Measurements from ENCODE around the gene FAM3D.

FAM3D gene

DNA sequence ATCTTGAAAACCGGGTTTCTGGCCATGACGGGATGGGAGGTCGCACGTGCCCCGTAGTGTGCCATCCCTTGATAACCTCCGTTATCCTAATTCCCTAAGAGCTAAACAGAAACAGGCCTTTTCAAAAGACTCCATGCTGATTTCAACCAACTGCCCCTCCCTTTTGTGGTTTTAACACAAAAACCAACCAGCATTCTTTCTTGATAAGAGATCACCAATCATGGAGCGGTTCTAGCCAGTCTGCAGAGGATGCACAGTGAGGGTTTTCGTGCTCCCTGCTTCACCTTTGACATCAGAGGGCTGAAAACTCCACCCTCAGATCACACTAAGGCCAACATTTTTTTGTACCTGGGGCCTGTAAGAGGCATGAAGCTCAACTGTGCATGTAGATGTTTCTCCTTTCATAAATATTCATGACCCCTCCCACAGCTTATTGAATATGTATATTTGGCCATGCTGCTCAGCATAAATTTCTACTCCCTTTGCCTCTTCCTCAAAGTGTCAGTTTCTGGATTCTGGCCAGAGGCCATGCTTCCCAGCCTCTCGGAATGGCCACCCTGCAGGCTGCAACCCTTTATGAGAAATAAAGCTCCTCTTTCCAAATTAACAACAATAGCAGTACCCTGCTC, 41.3 kb downstream of the FAM3D start:
- DNase-seq, result no peak

DNA sequence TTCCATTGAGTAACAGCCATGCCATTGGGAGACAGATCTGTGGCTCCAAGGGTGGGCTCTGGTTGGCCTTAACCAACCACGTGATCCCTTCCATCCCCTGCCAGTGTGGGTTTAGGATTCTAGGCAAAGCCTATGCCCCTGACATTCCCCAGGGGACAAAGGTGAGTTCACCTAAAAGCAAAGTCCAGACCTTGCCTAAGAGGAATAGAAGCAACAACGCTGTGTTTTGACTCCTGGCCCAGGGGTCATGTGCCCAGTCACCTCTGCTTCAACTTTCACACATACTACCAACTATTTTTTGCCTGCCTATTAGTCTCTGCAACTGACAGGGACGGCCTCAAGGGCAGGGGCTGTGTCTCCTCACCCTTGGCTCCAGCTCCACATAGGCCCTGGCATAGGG, 42.0 kb downstream of the FAM3D start:
- no peak for DNase-seq

DNA sequence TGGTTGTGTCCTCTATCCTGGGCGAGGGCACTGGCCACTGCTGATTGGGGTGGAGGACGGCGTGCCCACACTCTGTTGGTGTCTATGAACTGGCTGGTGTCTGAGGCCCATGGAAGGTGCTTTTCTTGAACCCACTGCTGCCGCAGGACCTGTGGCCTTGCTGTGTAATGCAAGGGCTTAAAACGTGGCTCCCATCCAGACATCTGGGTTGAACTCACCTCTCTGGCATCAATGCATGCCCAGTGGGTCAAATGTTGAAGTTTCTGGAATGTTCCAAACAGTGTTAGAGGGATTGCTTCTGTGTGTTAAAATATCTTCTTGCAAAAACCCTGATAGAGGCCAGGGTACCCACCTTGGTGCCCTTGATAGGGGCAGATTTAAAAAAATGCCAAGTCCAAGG, 42.6 kb downstream of the FAM3D start:
- DNase-seq, result no peak

DNA sequence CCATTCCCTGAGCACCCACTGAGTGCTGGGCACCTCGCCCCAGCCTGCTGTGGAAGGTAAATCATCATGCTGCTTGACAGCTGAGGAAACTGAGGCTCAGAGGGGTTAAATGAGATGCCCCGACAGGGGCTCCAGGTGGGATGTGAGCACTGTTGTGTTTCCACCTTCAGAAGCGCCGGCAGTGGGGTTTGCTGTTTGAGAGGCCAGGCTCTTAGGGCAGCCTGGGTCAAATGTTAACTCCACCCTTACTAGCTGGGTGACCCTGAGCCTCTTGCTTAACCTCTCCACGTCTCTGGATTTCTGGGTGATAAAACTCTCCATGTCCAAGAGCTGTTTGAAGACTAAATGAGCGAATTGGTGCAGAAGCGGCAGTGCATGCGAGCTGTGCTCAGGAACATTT, 43.1 kb downstream of the FAM3D start:
- DNase-seq, result no peak

DNA sequence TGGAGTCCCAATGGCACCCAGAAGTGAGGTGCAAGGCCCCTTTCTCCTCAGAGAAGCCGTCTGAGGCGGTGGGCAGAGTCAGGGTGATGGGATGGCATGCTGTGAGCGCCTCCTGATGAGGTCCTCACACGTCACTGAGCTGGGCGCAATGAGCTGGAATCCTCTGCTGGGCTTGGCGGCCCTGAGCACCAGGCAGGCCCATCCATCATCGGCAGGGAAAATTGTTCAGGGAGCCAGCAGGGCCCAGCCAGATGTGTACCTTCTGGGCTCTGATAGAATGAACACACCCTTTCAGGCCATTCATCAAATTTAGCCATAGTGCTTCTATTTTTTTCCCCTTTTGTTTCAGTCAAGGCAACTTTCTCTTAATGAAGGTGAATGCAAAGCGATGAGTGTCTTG, 43.7 kb downstream of the FAM3D start:
- DNase-seq, result no peak

DNA sequence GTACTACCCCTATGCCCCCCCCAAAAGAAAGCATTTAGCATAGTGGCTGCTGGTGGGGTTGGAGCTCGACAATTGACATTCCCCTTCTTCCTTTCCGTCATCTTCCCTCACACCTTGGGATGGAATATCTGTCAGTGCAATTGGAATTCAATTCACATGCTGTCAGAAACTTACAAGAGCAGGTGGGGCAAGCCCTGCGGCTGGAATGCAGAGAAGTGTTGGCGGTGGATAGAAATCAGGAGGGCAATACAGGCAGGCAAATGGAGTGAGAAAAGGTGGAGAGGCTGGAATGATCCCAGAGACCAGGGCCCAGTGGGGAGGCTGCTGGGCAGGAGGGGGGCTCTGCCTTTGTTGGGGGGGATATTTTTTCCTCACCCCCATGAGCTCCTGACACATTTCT, 44.1 kb downstream of the FAM3D start:
- no peak for DNase-seq

DNA sequence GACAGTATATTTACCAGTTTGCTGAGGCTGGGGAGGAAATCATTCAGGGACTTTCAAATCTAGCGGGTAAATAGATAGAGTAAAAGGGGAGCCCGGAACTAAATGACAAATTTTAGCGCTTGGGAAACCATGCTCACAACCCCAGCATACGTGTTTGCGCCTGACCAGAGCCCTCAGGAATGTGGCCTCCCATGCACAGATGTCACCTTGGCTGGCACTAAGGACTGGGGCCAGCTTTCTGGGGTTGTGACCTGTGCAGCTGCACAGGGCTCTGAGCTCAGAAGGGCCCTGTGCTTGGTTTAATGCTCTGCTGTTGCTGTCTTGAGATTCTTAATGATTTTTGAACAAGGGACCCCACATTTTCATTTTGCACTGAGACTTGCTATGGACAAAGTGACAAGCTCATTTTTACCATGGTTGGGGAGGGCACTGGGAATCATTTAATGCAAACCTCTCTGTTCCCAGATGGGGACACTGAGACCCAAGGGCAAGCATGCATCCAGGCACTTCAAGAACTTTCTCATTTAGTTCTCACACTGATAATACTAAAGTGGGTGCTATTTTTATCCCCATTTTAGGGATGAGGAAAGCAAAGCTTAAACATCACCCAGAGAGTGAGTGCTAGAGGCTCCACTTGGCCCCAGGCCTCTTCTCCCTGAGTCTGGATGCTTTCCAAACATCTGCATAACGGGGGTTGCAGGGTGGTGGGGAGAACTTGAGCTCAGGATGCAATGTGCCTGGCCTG, 45.3 kb downstream of the FAM3D start:
- DNase-seq, result no peak

DNA sequence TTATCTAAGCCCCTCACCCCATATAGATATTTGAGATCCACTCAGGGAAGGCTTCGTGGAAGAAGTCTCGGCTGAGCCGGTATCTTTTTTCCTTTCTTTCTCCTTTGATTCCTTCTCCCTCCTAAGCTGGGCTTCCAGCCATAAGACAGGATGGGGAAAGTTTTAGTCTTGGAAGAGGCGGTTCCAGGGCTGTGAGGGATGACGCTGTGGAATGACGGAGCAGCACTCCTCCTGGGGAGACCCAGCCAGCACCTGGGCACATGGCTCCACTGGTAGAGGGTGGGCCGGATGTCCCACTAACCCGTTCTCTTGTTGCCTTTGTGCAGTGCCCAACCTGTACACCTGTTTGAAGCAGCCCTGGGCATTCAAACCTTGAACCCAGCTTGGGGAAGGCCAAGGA, 46.2 kb downstream of the FAM3D start:
- DNase-seq, result no peak

DNA sequence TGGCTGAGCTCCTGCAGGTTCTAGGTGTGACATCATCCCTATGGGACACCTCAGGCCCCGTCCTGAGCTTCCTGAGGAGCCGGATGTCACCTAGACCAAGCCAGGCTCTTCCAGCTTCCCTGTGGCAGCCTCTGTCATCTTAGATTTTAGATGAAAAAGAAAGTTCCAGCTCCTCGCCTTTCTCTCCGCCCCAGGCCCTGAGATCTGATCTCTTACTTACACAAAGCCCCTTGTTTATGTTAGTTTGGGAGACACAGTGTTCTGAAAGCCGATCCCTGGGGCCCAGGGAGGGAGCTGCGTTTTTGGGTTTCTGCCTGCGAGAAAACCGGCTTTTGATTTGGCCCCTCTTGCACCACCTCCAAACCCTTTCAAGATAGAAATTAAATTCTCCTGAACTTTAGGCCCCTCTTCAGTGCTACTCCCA, 49.2 kb downstream of the FAM3D start:
- no peak for DNase-seq

DNA sequence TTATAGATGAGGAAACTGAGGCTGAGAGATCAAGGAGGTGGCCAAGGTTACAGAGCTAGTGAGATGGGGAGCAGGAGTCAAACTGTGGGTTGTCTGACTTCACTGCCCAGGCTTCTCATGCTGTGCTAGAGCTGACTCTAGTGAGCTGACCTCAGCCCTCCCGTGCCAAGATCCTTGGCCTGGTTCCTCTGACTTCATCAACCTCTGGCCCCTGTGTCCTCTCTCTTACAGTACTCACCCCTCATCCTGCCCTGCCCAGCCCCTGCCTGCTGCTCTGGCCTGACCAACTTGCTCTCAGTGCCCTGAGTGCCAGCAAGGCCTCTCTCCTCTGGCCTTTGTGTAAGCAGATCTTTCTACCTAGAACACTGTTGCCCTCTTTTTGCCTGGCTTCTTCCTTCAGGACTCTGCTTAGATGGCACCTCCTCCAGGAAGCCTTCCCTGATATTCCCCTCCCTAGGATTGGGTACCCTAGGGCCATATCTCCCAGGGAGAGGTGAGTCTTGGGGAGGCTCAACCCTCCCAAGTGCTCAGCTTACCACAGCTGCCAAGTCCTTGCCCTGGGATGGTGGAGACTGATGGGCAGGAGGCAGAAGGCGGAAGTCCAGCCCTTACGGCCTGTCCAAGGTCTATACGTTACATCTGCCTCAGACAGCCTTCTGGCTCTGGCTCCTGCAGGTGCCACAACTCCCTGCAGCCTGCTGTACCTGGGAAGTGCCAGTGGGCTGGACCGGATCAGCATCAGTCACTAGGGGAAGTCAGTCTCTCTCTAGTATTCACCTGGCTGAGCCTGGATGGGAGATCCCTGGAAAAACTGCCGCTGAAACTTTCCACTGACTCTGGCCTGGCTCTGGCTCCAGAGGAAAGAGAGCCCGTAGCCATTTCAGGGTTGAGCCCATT, 53.1 kb downstream of the FAM3D start:
- DNase-seq, result no peak

DNA sequence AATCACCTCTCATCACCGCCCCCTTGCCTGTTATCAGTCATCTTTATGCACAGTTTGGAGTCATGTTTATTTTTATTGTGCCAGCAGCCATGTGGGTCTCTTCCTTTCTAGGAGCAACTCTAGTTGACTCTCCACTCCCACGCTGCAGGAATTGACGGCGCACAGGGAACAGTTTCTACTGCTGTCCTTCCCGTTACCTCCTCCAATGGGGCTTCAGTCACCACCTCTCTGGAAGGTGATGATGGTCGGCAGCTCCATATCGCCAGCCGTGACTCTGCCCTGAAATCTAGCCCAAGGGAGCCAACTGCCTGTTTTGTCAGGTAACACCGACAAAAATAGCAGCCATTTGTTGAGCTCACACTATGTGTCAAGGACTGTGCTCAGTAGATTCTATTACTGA, 53.7 kb downstream of the FAM3D start:
- DNase-seq, result no peak

DNA sequence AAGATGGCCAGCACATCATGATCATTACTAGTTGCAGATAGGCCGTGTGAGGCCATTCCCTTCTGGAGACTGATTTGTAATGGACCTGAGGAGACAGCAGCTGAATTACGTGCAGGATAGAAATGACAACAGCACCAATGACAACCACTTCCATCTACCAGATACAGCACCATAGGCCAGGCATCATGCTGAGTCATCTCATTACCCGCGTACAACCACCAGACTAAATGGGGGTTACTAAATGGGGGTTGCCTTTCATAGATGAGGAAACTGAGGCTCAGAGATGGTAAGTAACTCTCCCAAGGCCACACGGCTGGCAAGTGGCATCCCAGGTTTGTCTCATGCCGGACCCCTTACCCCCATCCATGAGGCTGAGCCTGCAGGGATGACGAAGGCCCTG, 56.6 kb downstream of the FAM3D start:
- no peak for DNase-seq

DNA sequence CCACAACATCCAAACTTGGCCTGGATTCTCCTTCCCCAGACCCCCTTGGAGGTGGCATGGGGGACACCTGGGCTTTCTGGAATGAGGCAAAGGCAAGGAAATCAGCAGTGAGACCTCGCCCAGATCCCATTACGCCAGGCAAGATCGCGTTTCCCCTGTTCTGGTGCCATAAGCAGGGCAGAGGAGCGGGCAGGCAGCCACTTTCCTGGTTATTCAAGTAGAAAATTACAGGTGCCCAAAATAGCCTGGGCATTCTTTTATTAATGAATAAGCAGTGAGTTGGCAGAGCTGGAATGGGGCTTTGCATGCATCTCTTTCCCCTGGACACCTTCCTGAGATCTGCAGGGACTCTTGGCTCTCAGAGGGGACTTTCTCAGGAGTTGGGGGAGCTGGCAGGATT, 57.9 kb downstream of the FAM3D start:
- DNase-seq, result no peak

DNA sequence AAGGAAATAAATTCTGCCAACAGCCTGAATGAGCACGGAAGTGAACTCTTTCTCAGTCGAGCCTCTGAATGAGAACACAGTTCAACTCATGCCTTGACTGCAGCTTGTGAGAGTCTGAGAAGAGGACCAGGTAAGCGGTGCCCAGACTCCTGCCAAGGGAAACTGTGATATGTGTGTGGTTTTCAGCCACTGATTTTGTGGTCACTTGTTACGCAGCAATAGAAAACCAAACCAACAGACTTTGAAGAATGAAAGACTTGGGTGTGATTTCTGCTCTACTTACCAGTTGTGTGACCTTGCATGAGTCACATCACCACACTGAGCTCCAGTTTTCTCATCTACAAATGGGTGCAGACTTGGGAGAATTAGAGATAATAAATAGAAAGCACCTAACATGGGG, 58.8 kb downstream of the FAM3D start:
- no peak for DNase-seq

DNA sequence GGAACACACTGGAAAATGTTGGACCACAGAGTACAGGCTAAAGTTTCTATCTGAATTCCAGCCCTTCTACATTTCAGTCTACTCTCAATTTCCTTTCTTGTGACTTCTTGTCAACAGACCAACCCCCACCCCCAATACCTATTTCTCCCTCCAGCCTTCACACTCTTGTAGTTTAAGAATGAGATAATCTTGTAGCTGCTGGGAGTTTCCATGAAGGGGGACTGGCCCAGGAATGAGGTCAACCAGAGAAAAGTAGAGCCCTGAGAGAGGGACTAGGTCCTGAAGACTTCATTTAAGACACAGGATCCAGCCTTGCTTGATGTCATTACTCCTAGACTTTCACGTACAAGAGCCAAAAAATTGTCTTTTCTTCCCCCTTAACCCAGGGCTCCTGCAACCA, 59.9 kb downstream of the FAM3D start:
- DNase-seq, result no peak

DNA sequence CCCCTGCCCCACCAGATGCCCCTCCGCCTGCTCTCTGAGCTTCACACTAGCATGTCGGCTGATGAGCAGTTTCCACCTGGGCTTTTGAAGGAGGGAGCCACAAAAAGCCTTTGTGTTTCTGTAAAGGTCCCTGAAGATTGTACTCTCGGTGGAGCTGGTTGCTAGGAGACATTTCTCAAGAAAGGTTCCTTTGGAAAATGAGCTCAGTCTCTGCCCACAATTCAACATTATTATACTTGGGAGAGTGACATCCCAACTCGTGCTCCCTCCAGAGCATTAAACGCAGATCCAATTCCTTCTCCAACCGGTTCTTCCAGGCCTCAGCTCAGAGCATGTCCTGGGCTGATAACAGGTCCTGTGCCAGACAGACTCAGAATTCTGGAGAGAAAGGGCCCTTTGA, 62.5 kb downstream of the FAM3D start:
- no peak for DNase-seq

DNA sequence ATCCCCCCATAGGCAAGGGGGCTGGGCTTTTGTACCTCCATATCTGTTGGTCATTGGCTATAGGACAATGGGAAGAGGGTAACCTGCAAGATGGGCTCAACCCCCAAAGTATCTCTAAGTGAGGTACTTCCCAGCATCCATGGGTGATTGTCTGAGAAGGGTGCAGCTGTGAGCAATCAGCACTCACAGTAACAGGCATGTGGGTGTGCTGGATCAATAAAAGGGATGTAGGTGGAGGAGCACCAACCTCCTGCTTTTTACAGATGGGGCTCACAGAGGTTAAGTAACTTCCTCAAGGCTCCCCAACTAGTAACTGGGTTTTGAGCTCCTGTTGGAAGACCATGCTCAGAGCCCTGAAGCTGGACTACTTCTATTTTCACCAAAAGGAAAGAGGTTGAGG, 63.0 kb downstream of the FAM3D start:
- DNase-seq, result no peak

DNA sequence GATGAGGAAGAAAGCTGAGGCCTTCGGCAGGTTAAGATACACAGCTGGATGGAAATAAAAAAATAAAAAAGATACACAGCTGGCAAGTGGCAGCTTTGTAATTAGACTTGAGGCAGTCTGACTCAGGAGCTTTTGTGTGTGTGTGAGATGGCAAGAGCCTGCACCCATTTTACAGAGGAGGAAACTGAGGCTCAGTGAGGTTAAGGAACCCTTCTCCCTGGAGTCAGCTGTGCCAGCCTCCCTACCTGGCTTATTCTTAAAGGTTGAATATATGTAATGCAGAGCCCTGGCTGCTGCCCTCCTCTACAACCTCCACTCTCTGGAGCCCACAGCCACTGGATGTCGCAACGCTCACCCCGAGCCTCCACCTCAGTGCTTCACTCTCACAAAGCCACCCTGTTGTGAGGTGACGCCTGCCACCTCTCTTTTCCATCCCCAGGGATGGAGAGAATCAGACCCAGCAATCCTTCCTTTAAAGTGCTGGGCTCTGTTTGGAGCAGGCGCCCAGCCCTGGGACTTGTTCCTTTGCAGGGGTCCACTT, 68.7 kb downstream of the FAM3D start:
- DNase-seq, result no peak

DNA sequence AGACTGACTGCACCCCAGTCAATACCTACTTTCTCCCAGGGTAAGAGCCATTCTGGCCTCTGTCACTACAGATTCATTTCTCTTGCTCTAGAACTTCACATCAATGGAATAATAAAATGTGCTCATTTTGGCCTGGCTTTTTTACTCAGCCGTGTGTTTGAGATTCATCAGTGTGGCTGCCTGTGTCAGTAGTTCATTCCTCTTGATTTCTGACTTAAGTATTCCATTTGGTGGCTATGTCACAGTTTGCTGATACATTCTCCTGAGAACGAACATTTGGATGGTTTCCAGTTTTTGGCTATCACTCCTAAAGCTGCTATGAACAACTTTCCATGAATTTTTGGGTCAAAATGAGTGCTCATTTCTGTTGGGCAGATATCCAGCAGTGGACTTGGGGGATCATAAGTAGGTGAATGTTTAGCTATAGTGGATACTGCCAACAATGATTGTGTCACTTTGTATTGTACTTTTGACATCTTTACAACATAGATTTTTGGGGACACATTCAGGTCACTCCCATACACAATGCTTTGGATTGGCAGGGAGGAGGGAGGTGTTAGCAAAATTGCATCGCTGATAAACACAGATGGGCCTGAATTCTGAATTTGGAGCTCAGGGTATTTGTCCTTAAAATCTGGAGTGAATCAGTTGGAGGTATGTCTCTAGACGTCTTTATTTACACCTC, 69.6 kb downstream of the FAM3D start:
- no peak for DNase-seq

DNA sequence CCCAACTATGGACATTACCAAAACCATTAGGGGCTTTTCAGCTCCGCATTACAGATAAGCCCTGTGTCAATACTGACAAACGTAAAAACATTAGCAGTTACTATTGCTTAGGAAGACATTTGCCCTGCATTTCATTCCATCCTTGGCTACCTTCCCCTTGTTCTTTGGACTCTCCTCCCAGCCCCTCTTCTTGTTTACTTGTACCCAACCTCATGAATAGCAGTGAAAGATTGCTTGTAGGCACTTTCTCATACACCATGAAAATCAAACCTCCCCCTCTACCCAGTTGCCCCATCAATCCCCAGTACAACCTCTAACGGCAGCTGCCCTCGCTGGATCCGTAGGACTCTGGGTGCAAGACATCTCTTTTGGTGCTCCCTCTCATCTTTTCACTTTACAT, 72.5 kb downstream of the FAM3D start:
- no peak for DNase-seq

DNA sequence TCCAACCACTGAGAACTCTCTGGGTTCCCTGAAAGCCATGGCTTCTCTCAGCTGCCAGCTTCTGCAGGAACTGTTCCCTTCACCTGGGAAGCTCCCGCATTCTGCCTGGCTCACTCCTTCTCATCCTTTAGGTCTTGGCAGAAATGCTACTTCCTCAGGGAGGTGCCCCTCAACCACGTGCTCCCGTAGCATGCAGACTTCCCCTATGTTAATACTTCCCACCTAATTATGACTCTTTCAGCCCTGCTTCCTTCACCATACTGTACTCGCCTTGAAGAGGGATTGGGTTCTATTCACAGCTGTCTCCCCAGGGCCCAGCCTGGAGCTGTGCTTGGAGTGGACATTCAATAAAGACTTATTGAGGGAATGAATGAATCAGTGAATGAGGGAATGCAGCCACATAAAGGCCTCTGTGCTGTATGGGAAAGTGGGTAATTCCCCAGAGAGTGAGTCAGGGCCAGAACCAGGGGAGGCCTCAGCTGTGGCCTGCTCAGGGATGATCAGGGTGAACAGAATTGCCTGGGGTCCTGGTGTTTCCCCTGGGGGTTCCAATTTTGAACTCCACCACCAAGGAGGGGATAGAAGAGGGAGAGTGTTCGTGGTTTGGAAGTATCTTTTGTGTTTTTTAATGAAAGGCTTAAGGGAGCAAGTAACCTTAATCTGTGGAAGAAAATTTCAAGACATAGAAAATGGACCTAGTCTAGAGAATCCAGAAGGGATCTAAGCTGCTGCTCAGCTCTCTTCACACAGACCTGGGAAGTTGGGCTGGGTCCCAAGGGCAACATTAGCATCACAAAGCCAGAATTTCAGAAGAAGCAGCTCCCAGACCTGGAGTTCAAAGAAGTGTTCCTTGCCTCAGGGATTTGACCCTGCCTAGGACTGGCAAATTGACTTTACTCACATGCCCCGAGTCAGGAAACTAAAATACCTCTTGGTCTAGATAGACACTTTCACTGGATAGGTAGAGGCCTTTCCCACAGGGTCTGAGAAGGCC, 74.8 kb downstream of the FAM3D start:
- peak; percentile 4 to 32 for DNase-seq

Data from inflammatory macrophage (primary cell).